H7 (cell line): ENCODE measurements around the gene HELQ. TPM values are rescaled to one million over a fixed set of nuclear protein-coding genes. Genes with fewer than 3 reads are reported as not detected.
A peak's percentile ranks its signal among the peaks of the same experiment; 100 is the strongest.
"Not testable (repeated sequence)": the region's sequence is repeated elsewhere in the genome, so short reads cannot be mapped to it uniquely, and the experiment has no call there.

ENCODE experiments used
- DNase-seq: peaks from one replicate; pipeline ENCODE4 v3.0.0; 2012
- H3K27me3 ChIP-seq: 2 replicates; pipeline ENCODE4 v1.6.0; 2011; ENCODE audit warnings: mild to moderate bottlenecking, low read length; ENCODE audit not compliant: control insufficient read depth, insufficient read depth
- H3K36me3 ChIP-seq: replicated peaks from 2 replicates; pipeline ENCODE4 v1.5.1; 2011; ENCODE audit warnings: low read length; ENCODE audit not compliant: control insufficient read depth, insufficient read depth
- H3K4me3 ChIP-seq: 2 replicates; pipeline ENCODE4 v1.5.1; 2011; ENCODE audit warnings: low read depth, mild to moderate bottlenecking, control low read depth, low read length, moderate library complexity; ENCODE audit not compliant: insufficient read depth
- total RNA-seq: library from RNA; depleted of rRNA; stranded (reverse); fragments of >200 nt; shearing (Covaris generic); gene quantifications from 2 replicates; pipeline ENCODE4 v1.2.3, GENCODE V29; 2014; rRNA removed

Gene HELQ, protein sequence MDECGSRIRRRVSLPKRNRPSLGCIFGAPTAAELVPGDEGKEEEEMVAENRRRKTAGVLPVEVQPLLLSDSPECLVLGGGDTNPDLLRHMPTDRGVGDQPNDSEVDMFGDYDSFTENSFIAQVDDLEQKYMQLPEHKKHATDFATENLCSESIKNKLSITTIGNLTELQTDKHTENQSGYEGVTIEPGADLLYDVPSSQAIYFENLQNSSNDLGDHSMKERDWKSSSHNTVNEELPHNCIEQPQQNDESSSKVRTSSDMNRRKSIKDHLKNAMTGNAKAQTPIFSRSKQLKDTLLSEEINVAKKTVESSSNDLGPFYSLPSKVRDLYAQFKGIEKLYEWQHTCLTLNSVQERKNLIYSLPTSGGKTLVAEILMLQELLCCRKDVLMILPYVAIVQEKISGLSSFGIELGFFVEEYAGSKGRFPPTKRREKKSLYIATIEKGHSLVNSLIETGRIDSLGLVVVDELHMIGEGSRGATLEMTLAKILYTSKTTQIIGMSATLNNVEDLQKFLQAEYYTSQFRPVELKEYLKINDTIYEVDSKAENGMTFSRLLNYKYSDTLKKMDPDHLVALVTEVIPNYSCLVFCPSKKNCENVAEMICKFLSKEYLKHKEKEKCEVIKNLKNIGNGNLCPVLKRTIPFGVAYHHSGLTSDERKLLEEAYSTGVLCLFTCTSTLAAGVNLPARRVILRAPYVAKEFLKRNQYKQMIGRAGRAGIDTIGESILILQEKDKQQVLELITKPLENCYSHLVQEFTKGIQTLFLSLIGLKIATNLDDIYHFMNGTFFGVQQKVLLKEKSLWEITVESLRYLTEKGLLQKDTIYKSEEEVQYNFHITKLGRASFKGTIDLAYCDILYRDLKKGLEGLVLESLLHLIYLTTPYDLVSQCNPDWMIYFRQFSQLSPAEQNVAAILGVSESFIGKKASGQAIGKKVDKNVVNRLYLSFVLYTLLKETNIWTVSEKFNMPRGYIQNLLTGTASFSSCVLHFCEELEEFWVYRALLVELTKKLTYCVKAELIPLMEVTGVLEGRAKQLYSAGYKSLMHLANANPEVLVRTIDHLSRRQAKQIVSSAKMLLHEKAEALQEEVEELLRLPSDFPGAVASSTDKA
- total RNA-seq: 6.8 and 9.6 TPM in 2 replicates

DNA sequence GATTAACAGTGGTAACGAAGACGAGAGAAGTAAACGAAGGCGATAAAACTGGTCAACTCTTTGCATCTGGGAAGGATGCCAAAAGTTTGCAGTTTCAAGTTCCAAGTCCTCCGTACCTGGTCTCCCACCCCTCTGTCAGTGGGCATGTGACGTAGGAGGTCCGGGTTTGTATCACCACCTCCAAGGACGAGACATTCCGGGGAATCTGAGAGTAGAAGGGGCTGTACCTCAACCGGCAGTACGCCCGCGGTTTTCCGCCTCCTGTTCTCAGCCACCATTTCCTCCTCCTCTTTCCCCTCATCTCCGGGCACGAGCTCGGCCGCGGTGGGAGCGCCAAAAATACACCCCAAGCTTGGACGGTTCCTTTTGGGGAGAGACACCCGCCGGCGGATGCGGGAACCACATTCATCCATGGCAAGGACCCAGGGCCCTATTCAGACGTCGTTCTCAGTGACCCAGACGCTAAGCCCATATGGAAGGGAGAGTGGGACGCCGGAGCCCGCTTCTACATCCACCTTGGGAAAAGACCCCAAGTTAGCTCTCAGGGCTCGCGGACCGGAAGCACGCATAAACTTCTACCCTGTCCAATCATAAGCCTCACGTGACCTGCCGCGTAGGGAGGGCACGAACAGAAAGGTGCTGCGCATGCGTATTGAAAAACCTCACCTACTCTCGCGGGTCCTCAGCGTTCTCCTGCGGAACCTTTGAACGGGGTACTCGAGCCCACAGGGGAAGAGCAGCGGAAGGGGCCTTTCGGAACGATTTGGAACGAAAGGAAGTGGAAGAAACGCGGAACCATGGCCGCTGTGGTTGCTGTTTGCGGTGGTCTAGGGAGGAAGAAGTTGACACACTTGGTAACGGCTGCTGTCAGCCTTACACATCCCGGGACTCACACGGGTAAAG is at the start of gene HELQ, which contains the start of gene MRPS18C:
TSS of gene HELQ (minus strand) at position 543 of the 903 bp plus-strand sequence. CDS start at position 413, 130 bp downstream.
TSS of gene MRPS18C (plus strand) at position 778 of the 903 bp plus-strand sequence. CDS start at position 798, 20 bp downstream.
- H3K27me3 ChIP-seq: no peaks in the 10 kb centered on the region
- peak within 1 kb of the TSS; percentile 88 for H3K4me3 ChIP-seq
- H3K36me3 ChIP-seq: peaks cover 3% of the 10 kb centered on the region
- DNase-seq: peak; percentile 86

DNA sequence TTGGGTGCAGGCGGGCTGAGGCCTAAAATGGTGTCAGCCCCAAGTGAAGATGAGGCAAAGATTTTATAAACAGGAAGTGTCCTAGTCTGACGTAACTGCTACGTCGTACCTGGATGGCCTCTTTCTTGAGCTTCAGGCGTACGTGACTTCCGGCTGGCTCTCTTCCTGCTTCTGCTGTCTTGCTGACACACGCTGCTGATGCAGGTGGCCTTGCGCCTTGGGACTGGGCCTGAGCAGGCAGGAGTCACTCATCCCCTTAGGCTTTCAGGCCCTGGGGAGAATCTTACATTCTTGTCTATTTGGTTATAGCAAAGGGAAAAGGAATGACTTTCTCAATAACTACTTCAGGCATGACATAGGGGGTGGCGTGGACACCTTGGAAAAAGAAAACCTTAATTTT is 49.4 kb upstream of the HELQ start:
- no peaks in the 10 kb centered on the region for H3K36me3 ChIP-seq
- no peak for DNase-seq
- no peaks in the 10 kb centered on the region for H3K27me3 ChIP-seq
- no peak overlapping the region for H3K4me3 ChIP-seq

DNA sequence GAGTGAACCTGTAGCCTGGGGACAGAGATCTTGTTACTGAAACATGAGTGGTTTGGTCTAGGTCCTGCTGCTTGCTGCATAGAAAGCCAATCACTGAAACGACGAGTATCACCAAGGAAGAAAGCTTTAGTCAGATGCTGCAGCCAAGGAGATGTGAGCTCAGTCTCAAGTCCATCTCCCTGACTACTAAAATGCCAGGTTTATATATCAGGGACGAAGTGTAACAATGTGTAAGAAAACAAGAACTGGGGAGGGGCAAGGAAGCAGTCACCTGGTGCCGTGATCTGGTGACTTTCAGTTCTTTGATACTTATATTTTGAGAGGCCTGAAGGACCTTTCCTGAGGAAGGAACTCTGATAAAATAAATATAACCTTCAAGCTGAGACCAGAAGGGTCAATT is 48.9 kb upstream of the HELQ start:
- H3K36me3 ChIP-seq: no peaks in the 10 kb centered on the region
- H3K27me3 ChIP-seq: no peaks in the 10 kb centered on the region
- H3K4me3 ChIP-seq: no peak overlapping the region
- DNase-seq: no peak

DNA sequence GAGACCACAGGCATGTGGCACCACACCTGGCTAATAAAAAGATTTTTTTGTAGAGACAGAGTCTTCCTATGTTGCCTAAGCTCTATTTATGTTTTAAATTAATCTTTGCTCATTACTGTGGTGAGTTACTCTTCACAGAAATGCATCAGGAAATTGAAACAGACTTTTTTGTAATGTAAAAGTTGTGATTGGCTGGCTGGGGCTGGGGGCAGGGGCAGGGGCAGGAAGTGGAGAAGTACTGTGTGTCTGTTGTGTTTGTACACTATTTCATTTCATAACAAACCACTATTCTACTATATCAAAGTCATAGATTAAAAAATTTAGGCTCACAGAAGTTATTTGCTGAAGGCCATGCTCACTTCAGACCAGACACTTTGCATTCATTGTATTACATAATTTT is 48.4 kb upstream of the HELQ start:
- H3K36me3 ChIP-seq: no peaks in the 10 kb centered on the region
- no peak for DNase-seq
- H3K4me3 ChIP-seq: no peak overlapping the region
- no peaks in the 10 kb centered on the region for H3K27me3 ChIP-seq

DNA sequence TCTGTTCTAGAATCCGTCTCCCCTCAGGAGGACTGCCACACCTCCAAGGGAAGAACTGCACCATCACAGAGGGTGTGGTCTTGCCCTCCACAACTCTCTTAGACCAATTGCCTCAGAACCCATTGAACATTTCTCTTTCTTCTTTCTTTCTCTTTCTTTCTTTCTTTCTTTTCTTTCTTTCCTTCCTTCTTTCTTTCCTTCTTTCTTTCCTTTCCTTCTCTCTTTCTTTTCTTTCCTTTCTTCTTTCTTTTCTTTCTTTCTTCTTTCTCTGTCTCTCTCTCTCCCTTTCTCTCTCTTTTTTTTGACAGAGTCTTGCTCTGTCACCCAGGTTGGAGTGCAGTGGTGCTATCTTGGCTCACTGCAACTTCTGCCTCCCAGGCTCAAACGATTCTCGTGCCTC is 46.0 kb upstream of the HELQ start:
- H3K36me3 ChIP-seq, DNase-seq, H3K4me3 ChIP-seq, H3K27me3 ChIP-seq: not testable (repeated sequence)

DNA sequence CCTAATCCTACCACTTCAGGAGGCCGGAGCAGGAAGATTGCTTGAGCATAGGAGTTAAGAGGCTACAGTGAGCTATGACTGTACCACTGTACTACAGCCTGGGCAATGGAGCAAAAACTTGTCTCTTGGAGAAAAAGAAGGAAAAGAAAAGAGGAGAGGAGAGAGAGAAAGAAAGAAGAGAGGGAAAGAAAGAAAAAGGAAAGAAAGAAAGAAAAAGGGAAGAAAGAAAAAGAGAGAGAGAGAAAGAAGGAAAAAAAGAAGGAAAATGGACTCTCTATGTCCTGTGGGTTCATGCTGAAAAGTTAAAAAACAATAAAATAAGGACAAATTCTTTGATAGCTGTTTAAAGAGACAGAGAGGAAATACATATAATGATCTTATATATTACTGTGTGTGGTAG is 42.6 kb upstream of the HELQ start:
- Histone ChIP-seq H3K4me3 (no peak overlapping the region), H3K27me3 (no peaks in the 10 kb centered on the region), H3K36me3 (no peaks in the 10 kb centered on the region)
- no peak for DNase-seq

DNA sequence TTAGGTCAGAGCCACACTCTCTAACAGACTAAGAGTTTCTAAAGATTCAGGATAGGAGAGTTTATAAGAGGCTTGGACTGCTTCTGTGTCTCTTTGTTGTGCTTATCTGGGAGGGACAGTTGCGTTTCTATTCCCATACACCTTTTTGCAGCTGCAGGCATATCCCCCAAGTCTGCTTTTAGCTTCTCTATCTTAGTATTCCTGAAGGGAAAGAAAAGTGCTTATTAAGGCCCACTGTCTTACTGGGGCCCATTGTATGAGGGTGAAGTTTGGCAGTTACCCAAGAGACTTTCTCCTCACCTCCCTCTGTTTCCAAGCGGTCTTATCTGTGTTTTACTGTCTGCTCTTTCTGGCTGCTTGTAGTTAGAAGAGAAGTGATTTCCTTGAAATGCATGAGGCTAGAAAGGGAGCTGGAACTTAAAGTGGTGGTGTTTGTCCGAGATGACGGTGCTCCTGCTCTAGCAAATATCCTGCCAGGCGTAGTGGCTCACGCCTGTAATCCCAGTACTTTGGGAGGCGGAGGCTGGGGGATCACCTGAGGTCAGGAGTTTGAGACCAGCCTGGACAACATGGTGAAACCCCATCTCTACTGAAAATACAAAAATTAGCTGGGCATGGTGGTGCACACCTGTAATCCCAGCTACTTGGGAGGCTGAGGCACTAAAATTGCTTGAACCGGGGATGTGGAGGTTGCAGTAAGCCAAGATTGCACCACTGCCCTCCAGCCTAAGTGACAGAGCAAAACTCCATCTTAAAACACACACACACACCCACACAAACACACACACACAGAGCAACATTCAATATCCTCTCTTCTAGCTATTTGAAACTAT is 40.7 kb upstream of the HELQ start:
- not testable (repeated sequence) for H3K4me3 ChIP-seq, H3K36me3 ChIP-seq, DNase-seq, H3K27me3 ChIP-seq

DNA sequence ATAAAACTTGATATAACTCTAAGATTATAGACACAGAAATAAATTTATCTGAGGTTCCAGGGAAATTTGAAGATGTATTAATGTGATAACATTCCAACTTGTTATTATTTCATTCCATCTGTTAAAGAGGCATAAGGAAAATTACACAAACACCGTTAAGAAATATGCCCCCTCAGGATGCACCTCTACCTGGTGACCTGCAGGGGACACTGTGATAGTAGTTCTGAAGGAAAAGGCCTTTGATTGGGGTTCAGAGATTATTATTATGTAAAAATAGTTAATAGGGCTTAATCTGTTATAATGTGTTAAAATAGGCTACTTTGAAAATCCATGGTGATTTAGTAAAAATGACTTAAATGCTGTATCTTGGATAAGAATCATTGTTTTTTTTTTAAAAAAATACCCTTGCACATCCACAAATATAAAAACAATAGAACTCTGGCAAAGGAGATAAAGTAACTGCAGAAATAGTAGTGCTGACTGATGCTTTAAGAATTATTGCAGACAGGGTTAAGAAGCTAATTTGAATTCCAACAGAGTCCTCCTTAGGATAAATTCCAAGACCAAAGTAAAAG is 35.3 kb upstream of the HELQ start:
- H3K4me3 ChIP-seq: no peak overlapping the region
- DNase-seq: peak; percentile 39
- H3K27me3 ChIP-seq: no peaks in the 10 kb centered on the region
- no peaks in the 10 kb centered on the region for H3K36me3 ChIP-seq

DNA sequence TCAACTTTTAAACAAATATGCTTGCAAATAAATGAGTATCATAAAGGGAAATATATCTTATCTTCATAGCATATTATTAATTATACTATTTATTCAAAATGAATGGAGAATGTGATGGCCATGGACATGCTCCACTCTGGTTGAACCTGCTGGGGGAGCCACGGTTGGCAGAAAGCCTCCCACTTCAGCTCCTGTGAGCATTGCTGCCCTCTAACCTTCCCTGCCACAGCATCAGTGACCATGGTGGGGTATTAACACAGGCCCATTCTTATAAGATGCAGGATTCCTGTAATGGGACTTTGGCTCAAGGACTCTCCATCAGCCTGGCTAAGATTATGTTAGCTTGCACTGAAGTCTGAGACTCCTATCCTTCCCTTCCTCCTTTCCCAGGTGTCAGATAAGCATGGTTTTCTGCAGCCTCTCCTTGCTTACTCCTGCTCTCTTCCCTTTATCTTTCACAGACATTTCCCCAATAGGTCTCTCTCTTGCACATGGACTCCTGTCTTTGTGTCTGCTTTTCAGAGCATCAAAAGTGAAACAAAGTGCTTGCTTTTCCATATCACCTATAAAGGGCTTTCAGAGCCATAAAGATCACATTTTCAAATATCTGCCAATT is 34.2 kb upstream of the HELQ start:
- DNase-seq: peak; percentile 14
- Histone ChIP-seq H3K27me3 (no peaks in the 10 kb centered on the region), H3K36me3 (no peaks in the 10 kb centered on the region), H3K4me3 (no peak overlapping the region)

DNA sequence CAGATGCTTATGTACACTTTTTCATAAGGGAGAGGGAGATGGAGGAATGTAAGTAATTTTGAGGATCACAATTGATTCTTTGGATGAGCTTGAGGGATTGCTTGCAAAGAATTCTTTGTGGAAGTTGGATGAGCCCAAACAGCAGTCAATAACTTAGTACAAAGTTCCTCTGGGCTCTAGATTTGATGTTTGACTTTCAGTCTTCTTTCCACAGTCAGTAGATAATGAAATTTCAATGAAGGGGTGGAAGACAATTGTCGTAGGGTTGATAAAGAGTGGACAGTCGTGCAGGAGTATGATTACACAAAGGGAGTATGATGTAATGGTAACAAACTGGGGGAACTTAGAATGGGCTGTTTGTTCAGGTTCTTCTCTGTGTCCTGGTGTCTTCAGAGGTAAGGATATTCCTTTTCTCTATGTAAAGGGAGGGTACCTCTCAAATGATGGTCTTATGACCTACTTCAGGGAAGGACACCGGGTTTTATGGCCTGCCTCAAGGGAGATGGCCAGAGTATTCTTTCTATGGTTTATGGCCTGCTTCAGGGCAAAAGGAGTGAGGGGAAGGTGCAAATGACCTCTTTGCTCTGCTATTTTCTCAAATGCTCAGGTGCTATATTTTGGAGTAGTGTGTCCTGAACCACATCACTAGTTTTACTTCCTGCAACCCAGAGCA is 31.0 kb upstream of the HELQ start:
- Histone ChIP-seq H3K27me3 (peaks cover 2% of the 10 kb centered on the region), H3K4me3 (no peak overlapping the region), H3K36me3 (no peaks in the 10 kb centered on the region)
- no peak for DNase-seq

DNA sequence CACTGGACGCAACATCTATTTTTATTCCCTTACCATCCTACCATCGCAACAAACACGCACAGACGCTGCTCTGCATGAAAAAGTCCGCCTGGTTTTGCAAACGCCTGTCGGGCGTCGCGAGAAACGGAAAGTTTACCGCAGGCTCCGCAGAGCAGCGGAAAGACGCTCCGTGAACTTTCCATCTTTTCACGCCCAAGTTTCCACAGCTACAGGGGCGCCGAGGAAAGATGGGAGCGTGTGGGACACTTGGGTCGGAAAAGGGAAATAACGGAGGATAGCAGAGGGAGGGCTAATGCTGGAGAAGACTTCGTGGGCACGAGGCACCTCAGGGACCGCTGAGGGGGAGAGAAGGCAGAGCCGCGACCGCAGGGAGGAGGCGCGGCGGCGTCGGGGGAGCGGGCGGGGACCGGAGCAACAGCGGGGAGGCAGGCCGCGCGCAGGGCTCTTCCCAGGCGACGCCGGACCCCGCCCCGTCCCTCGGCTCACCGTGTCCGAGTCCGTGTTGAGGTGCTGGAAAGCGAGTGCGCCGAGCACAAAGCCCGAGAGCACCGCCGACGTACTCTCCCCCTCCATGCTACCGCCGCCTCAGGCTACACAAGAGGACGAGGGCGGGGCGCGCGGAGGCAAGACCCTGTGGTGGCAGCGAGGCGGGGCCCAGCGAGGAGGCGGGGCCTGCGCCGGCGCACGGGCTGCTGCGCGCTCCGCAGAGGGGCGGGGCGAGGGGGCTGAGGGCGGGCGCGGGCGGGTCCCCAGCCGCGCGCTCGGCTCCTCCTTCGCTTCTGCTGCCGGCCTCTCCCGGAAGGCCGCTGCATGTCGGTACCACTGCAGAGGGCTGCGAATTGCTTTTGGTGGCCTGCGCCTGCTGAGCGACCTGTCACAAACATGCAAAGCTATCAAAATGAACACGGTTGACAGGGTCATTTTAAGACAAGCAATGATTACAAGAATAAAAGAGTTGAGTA is 29.2 kb upstream of the HELQ start, which contains the start of gene ABRAXAS1:
TSS of gene ABRAXAS1 (minus strand) at position 601 of the 962 bp plus-strand sequence. CDS start at position 573, 28 bp downstream.
- peaks cover 2% of the 10 kb centered on the region for H3K27me3 ChIP-seq
- DNase-seq: peak; percentile 97
- 0 out of 2 replicates have a peak, but pooled peaks cover under 1% of the 10 kb centered on the region for H3K36me3 ChIP-seq
- peak within 1 kb of the TSS; percentile 75 for H3K4me3 ChIP-seq
